Pancreas (tissue), 10 donors: Measurements from ENCODE around the gene OBP2B. TPM values are rescaled to one million over a fixed set of nuclear protein-coding genes. Genes with fewer than 3 reads are reported as not detected.

Source experiments
- ATAC-seq, 4 donors: fragments of 200-7000 bp; cut with Tn5 transposase; one replicate each; pipeline versions ENCODE4 v1.8.0 to v1.9.1; 2020; ENCODE audit warnings: mild to moderate bottlenecking in 4 of 4, moderate library complexity in 4 of 4
- DNase-seq, 6 donors: peaks; one replicate each; pipeline ENCODE4 v3.0.0-alpha.2; 2020
- FAIRE-seq: peaks from 2 replicates; lab custom pipeline; 2012; peaks lifted over from hg19 to GRCh38; lab: Jason Lieb, UNC
- H3K27ac ChIP-seq, 4 donors: fragments of 200-600 bp; sonication (generic); 1 replicate in 3 of 4; 2 replicates in 1 of 4; pipeline versions ENCODE4 v1.5.0 to v1.8.0; 2020
- H3K27me3 ChIP-seq, 4 donors: fragments of 200-600 bp; one replicate each; pipeline ENCODE4 v1.8.0; 2021
- H3K36me3 ChIP-seq, 3 donors: fragments of 200-600 bp; sonication (generic) in 1 of 3; one replicate each; pipeline versions ENCODE4 v1.5.0 to v1.8.0; 2020 to 2021
- H3K4me1 ChIP-seq, 3 donors: fragments of 200-600 bp; one replicate each; pipeline ENCODE4 v1.8.0; 2021
- H3K4me3 ChIP-seq, 4 donors: fragments of 200-600 bp; sonication (generic) in 2 of 4; one replicate each; pipeline versions ENCODE4 v1.5.0 to v1.8.0; 2020 to 2021
- H3K9me3 ChIP-seq, 4 donors: fragments of 200-600 bp; one replicate each; pipeline ENCODE4 v1.8.0; 2021
- CTCF ChIP-seq, 4 donors: fragments of 200-600 bp; sonication (generic) in 3 of 4; IDR thresholded peaks; one replicate each; pipeline versions ENCODE4 v1.5.0 to v1.8.0; 2021; ENCODE audit warnings: antibody characterized with exemption in 4 of 4
- WGBS, 2 donors: extraction: QIAGEN DNeasy Blood & Tissue Kit; methylation state at CpG; one replicate each; pipeline ENCODE4 v1.1.7; 2013; 5-methylcytosine and 5-hydroxymethylcytosine counted together
- intact Hi-C, 3 donors: fragments of 100-400 bp; cut with DNase I; formaldehyde crosslinking; loops; one replicate each; pipeline versions ENCODE4 v1.11.1 to v1.14.2; 2022
- polyA plus RNA-seq, 2 donors: library from polyadenylated mRNA; stranded (reverse); fragments of 200-250 nt; gene quantifications; one replicate each; pipeline ENCODE4 v1.2.3, GENCODE V29; 2013
- total RNA-seq, 6 donors: library from RNA; stranded (reverse); fragmentation: NEBNext Ultra II Directional in 4 of 6; extraction: Animal tissue kit (Norgen Biotek cat#: 25700) in 4 of 6; gene quantifications; one replicate each; pipeline versions ENCODE4 v1.2.1 to v1.2.4, GENCODE V29; 2021 to 2023
- donor health status: healthy with polysubstance abuse.
- donor health status: DM: no; HTN: no; CAD: no; lungs with moderate emphysema.
- donor health status: DM: no; HTN: no; CAD: no.
- donor health status: control.
- donor health status: control.
- donor health status: Bipolar disorder and iron deficiency.
- donor health status: DM: yes; HTN: yes; CAD: no.
- donor health status: DM: no; HTN: no; CAD: no.
- donor health status: DM: no; HTN: no; CAD: no.
- donor health status: DM: yes; HTN: yes; CAD: no.

The OBP2B gene
- total and polyA plus RNA-seq, 8 donors, result not detected

- FAIRE-seq, result no peak
- 84 to 91% methylated on average over 2 of the region's 2 CpGs for WGBS, 2 donors
- Histone ChIP-seq H3K9me3 (no peaks in the 10 kb centered on the region), H3K36me3 (no peaks in the 10 kb centered on the region), H3K27me3 (no peaks in the 10 kb centered on the region), H3K4me1 (peaks cover 0 to 2% (median 0%) of the 10 kb centered on the region in 3 donors), H3K27ac (no peak overlapping the region), H3K4me3 (no peak overlapping the region)
- intact Hi-C loops, result no loop called here
- no peak for ATAC-seq
- no peak for DNase-seq
- no peak for TF ChIP-seq CTCF (IDR thresholded peaks at IDR 0.05)
Measured at GRCh38 chr9:133165452-133165730, 43.7 kb downstream of the OBP2B start.

GRCh38 chr9:133164191-133164590 lies 44.9 kb downstream of the OBP2B start:
- DNase-seq, result peak in 2 of 6 donors; percentile 20 to 45
- H3K36me3 ChIP-seq, result no peaks in the 10 kb centered on the region
- no peaks in the 10 kb centered on the region for H3K27me3 ChIP-seq
- ATAC-seq, result no peak
- FAIRE-seq, result no peak
- no peaks in the 10 kb centered on the region for H3K9me3 ChIP-seq
- H3K4me1 ChIP-seq, result peaks cover 0 to 2% (median 0%) of the 10 kb centered on the region in 3 donors
- peak overlapping the region; percentile 13 to 83 (median 64) for H3K4me3 ChIP-seq
- no peak for TF ChIP-seq CTCF (IDR thresholded peaks at IDR 0.05)
- 74 to 90% methylated on average over 13 of the region's 13 CpGs for WGBS, 2 donors
- intact Hi-C loops, result no loop called here
- H3K27ac ChIP-seq, result peak overlapping the region in 1 of 4 donors; percentile 9

GRCh38 chr9:133163504-133164172 lies 45.4 kb downstream of the OBP2B start, which contains the start of gene GBGT1:
Gene GBGT1, minus strand, starts transcription at chr9:133163914. Its CDS starts 1,502 bp downstream, at chr9:133162412.
- peaks cover 0 to 2% (median 0%) of the 10 kb centered on the region in 3 donors for H3K4me1 ChIP-seq
- intact Hi-C loops, result no loop called here
- peak; percentile 35 to 83 (median 68) for ATAC-seq
- 2 to 6% methylated on average over 53 to 56 of the region's 56 CpGs for WGBS, 2 donors
- FAIRE-seq, result no peak
- H3K27ac ChIP-seq, result peak within 1 kb of the TSS in 1 of 4 donors; percentile 9
- H3K27me3 ChIP-seq, result no peaks in the 10 kb centered on the region
- no peak for TF ChIP-seq CTCF (IDR thresholded peaks at IDR 0.05)
- H3K4me3 ChIP-seq, result peak within 1 kb of the TSS; percentile 13 to 83 (median 64)
- DNase-seq, result peak in 4 of 6 donors; percentile 46 to 80 (median 70)
- no peaks in the 10 kb centered on the region for H3K9me3 ChIP-seq
- H3K36me3 ChIP-seq, result no peaks in the 10 kb centered on the region

GRCh38 chr9:133162861-133163503 lies 46.1 kb downstream of the OBP2B start:
- DNase-seq, result peak in 2 of 6 donors; percentile 41 to 78
- Histone ChIP-seq H3K27me3 (no peaks in the 10 kb centered on the region), H3K36me3 (no peaks in the 10 kb centered on the region), H3K4me3 (peak overlapping the region; percentile 13 to 83 (median 64)), H3K4me1 (peaks cover 0 to 2% (median 0%) of the 10 kb centered on the region in 3 donors), H3K9me3 (no peaks in the 10 kb centered on the region), H3K27ac (peak overlapping the region in 1 of 4 donors; percentile 9)
- intact Hi-C loops, result no loop called here
- no peak for TF ChIP-seq CTCF (IDR thresholded peaks at IDR 0.05)
- peak in 3 of 4 donors; percentile 3 to 10 (median 7) for ATAC-seq
- WGBS, 2 donors, result 46 to 47% methylated on average over 48 to 54 of the region's 54 CpGs
- FAIRE-seq, result no peak
